Activated CD4-positive, CD25-positive, alpha-beta regulatory T cell treated with anti-CD3 and anti-CD28 coated beads, Interleukin-2, amount 50 U/mL, for 72 hours (primary cell): ENCODE measurements around the gene PREX1.

ENCODE experiments used
- DNase-seq: peaks from one replicate; pipeline ENCODE4 v3.0.0; 2021

The PREX1 gene

DNA sequence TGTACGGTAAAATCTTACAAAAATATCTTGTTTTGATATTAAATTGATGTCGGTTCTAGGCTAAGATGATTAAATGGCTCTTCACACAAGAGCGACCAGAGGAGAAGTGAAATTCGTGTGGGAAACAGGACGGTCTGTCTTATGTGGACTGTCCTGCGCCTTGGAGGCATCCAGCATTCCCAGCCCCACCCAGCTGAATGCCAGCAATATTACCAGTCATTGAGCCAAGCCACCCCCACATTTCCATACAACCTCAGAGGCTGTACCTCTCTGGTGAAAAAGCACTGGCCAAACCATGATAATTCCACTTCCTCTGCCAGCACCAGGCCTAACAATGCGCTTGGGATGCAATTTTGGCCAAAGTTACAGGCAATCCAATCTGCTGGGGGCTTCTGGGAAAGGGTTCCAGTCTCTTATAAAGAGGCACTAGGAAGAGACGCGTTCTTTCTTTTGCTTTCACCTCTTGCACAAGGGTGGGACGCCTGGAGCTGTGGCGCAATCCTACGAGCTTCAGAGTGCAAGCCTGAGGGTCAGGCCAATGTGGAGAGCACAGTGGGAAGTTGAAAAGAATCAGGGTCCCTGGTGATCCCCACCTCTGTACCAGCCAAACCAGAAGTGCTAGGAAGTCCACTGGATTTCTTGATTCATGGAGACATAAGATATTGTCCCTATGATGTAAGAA, 213.1 kb downstream of the PREX1 start:
- no peak for DNase-seq

DNA sequence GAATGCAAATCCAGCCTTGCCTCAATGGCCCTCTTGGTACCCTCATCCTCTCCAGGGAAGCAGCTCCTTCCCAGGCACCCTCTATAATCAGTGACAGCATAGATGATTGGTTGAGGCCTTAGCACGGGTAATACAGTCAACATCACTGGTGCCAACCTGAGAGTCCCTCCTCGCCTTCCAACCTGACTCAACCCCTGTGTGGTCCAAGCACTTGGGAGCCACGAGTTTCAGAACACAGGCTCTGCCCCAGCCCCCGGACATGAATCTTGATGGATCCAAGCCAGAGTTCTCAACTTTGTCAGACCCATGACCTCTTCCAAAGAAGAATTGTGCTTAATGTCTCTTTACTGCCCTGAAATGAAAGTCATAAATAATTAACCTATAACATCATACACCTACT, 213.9 kb downstream of the PREX1 start:
- DNase-seq = no peak

DNA sequence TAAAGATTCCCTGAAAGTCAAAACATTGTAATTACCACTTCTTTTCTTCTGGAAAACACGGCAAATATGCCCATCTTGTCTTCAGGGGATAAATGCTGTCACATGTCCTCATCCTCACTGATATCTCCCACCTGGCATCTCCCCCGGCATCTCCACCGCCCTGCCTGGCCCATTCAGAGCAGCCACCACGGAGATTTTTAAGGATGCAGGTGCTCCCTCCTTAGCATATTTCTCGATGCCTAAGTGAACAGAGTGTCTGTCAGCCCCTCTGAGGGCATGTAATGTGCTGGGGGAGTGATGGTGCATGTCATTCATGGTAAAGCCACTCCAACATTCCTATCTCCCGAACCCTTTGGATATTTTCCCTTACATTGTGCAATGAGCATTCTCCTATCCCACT, 215.5 kb downstream of the PREX1 start:
- DNase-seq = no peak

DNA sequence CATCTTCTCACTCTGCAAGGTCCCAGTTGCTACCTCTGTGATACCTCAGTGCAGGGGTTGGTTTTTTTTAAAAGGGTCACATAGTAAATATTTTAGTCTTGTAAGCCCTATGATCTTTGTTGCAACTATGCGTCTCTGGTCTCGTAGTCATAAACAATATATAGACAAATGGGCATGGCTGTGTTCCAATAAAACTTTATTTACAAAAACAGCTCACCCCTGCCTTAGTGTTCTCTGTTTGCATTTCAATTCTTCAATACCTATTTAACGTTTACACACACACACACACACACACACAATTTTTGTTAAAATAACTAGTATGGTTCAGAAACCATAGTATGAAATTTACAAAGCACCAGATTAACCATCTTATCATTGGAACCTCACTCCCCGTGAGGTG, 216.8 kb downstream of the PREX1 start:
- DNase-seq = no peak

DNA sequence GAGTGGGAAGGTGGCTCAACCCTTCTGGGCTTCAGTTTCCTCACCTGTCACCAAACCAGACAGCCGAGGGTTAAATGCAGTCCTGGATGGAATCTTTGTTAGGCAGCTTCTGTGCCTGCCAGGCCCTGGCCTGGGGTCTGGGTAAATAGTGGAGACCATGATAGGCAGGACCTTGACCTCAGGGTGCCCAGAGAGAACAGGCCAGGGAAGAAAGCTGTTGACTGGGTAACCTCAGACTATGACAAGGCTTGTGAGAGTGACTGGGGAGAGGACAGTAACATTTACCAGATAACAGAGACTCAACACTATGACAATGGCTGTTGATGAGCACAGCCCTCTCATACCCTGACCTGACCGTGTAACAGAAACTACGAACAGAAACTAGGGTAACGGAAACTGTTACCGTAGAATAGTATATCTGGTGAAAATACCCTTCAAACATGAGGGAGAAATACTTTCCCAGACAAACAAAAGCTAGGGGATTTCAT, 218.3 kb downstream of the PREX1 start:
- no peak for DNase-seq

DNA sequence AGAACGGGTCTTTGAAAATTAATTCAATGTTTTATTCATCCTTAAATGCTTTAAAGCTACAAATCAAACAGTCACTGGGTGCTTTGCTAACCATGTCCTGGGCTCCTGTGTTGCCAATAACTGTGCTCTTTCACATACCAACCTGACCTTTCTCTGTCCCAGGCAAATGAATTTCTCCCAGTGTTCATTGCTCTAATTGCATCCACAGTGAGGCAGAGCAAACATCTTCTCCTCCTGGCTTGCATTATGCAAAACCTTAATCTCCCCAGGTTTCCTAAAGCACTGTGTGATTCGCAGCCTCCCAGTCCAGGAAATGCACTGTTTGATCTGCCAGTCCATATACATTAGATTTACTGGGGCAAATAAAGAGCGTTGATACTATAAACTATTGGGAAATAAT, 219.0 kb downstream of the PREX1 start:
- peak; percentile 5 for DNase-seq

DNA sequence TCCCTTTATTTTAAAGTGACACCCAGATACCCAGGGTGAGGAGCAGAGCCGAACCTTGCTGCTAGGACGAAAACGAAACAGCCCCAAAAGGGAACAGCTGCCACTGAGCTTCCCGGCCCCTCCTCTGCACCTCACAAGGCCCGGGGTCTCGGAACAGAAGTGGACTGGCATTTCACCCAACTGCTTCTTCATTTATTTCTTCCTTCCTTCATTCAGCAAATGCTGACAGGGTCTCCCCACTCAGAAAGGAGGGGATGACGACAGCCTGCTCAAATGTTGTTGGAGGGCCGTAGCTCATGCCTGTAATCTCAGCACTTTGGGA, 220.3 kb downstream of the PREX1 start:
- peak; percentile 12 for DNase-seq

DNA sequence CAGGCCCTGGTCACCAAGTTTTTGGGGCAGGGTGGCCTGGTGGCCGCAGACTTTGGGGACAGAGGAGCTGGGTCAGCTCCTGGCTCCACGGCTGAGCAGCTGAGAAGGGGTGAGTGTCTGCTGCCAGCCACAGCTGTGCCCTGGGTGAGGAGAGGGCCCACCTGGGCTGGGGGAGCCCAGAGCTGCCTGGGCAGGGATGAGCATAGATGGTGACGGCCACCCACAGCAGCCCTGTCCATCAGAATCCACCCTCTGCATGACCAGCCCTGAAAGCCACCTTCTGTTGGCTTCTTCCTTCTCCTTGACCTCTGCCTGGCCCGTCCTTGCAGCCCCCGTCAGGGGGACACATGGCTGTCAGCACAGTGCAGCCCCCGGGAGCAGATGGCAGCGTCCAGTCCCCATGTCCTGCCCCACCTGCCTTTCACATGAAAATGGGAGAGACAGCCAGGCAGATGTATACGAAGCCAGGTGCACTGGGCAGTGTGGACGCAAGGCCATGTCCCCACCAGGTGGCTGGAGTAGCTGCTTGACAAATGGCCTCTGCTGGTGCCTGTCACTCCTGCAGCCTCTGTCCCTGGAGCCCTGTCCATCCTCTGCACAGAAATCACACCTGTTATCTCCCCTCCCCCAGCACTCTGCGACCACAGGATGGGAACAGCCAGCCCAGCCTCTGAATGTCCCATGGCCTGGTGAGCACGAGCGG, 220.8 kb downstream of the PREX1 start:
- DNase-seq = peak; percentile 13

DNA sequence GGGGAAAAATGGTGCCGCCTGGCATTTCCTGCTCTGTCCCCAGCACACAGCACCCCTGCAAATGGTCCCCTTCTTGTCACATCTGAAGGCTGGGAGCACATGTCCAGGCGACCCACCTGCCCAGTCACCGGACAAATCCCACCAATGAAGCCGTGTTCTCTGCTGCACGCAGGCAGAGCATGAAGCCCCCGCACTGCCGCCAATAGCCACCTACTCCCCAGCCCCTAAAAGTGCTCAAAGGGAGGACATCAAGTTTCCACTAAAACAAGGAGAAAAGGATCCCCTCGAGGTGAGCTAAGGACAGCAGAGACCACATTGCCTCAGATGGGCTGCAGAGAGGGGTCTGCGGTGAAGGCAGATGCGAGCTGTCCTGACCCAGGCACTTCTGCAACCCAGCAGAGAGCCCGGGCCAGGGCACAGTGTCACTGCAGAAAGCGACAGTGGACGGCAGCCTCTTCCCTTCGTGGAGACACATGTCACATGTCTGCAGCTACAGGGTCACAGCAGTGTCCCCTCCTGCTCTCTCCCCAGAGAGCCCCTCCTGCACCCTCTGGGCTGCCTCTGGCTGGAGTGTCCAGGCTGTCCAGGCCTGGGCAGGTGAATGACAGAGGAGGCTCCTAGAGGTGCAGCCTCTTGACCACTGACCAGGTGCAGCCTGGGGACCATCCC, 221.5 kb downstream of the PREX1 start:
- DNase-seq = peak; percentile 18

DNA sequence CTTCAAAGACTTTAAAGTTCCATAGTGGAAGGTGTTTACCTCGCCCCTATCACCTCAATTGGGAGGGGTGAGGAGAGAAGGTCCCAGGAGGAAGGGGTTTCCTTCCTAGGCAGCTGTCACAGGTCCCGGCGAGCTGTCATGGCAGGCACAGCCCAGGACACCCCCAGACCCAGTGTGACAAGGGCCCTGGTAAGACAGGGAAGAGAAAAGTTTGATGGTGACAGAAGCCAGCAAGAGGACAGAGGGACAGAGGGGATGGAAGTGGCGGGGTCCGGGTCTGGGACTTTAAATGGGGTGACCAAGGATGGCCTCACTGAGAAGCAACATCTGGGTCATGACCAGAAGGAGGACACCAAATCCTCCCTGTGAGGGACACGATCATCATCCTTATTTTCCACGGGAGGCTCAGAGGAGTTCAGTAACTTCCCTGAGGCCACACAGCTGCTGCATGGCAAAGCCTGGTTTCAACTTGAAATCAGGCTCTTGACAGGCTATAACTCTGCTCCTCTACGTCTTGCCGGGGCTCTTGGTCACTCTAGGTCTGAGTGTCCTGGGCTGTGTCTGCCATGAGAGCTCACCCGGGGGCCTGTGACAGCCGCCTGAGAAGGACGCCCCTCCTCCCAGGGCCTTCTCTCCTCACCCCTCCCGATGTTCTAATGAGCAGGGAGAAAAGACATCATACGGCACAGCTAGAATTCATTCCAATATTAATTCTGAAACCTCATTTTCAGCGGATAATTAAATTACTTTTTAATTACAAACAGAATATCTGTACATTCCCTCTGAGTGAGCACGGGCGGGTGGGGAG, 222.2 kb downstream of the PREX1 start:
- peak; percentile 4 for DNase-seq

DNA sequence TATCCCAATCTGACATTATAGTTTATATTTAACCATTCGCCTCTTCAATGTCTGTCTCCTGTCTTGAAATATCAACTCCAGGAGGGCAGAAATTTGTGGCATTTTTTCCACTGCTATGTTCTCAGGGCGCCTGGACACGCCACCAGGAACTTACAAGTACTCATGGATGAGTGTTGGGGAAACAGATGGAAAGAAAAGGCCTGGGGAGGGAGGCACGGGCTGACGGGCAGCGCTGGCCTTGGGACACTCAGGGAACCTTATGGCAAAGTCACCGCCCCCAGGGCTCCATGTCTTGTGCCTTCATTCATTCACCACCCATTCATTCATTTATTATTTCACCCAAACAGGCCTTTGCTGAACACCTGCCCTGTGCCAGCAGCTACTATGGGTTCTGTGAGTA, 222.9 kb downstream of the PREX1 start:
- DNase-seq = peak; percentile 2

DNA sequence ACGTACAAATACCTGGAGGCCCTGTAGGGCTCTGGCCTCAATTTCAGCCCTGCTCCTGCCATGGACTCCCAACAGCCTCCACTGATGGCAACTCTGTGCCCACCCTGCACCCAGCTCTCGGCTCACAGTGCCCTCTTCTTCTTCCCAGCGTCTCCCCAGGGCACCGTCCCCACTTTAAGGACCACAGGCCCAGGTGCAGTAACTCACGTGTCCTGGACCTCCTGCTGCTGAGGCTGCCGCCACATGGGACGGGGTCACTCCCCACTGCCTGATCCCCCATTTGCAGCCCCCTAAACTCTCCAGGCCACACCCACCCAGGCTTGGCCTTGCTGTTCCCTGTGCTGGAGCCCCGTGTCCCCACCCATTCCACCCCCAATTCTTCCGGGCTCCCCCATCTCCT, 223.4 kb downstream of the PREX1 start:
- DNase-seq = peak; percentile 15

DNA sequence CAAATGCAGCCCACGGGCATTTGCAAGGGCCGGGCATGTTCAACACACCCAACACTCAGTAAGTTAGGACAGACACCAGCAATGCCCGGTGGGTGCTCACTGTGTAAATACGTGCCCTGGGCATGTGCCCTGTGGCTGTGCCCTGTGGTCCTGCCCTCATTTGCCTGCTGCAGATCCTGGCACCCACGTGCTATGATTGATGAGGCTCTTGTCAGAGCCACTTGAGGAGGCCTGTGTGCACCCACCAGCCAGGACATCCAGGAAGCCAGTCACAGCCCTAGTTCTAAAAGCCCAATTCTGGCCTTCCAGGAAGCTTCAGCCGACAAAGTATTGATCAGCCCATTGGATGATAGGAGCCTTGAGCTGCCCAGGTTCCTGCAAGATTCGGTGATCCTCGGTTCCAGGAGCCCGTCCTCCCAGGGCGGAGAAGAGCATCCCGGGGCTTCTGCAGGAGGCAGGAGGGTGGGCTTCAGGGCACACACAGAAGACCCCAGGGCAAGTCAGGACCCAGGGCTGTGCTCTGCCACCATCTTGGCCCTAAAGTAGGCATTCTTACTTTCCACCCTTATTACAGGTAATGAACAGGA, 223.9 kb downstream of the PREX1 start:
- DNase-seq = no peak

DNA sequence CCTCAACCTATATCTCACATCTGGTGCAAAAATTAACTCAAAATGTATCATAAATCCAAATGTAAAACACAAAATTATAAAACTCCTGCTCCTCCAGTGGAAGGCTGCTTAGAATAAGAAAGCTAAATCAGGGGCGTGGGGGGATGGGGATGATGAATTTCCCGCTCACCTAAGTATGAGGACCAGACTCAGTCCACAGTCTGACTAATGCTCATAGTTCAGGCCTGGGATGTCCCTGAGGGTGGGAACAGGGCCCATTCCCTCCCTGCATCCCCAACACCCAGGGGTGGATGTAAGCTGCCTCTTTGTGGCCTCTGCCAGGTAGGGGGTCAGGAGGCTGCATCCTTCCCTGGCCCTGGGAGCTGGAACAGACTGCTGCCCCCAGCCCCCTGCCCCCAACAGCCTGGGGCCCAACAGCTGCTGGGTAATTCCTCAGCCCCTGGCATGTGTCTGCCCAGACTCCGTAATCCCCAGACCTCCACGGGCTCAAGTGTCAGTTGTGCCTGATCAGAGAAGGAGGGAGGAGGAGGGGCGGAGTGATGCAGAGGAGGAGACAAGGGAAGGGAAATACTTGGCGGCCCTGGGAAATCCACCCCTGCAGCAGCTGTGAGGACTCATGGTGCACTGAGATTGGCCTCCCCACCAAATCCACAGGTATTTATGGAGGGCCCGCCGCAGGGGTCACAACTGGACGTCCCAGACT, 224.5 kb downstream of the PREX1 start:
- peak; percentile 20 for DNase-seq

DNA sequence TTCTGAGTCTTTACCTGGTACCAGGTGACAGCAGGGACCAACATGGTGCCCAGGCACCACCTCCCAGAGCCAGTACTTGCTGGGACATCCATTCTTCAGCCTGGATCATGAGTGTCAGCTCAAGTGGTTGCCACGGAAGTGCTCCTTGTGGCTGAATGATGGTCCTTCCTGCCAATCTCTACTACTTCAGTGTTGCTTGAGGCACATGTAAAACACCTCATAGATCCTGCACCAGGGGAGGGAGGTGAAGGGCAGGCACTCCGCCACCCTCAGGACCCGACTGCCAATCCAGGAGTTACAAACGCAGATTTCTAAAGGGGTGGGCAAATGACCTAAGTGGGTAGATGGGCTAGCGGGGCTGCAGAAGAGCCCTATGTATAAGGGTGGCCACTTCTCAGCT, 226.0 kb downstream of the PREX1 start:
- peak; percentile 5 for DNase-seq

DNA sequence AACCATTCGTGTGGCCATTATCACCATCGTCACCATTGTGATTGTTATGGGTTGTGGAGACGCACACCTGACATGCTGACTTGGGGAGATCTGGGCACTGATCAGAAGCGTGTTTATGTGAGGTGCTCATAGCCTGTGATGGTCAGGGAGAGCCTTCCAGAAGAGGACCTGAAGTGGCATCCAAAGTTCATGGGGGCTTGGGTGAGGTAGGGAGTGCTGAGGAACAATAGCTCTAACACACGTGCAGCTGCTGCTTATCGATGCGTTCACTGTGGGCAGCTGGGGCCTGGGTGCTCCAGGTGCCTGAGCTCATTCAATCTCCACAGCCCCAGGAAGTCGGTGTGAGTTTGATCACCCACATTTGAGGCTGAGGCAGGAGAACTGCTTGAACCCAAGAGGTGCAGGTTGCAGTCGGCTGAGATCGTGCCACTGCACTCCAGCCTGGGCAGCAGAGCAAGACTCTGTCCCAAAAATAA, 227.3 kb downstream of the PREX1 start:
- DNase-seq = peak; percentile 4

DNA sequence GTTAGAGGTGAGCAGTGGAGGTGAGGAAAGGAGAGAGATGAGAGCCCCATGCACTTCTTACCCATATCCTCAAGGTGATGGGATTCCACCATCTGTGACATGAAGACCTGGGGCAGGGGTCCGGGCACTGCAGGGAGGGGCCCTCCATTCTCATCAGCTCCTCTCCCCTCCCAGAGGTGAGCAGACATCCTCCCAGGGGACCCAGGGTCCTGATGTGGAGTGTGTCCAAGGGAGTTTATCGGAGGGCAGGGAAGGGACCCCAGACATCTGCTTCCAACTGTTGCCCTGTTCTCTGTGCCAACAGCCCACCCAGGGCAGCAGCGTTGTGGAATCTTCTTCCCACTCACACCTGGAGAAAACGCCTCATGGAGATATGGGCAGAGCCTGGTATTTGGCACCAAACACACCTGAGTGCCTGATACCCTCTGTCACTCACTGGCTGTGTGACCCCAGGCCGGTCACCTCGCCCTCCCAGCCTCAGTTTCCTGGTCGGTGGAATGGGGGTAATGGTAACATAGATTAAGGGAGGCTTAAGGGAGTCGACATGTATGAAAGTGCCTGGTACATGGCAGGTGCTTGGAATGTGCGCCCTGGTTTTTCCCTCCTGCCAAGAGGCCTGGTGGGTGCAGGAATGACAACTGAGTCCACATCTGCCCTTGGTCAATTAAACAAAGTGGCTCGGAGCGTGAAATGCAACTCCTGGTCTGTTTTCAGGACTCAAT, 227.9 kb downstream of the PREX1 start:
- peak; percentile 11 for DNase-seq

DNA sequence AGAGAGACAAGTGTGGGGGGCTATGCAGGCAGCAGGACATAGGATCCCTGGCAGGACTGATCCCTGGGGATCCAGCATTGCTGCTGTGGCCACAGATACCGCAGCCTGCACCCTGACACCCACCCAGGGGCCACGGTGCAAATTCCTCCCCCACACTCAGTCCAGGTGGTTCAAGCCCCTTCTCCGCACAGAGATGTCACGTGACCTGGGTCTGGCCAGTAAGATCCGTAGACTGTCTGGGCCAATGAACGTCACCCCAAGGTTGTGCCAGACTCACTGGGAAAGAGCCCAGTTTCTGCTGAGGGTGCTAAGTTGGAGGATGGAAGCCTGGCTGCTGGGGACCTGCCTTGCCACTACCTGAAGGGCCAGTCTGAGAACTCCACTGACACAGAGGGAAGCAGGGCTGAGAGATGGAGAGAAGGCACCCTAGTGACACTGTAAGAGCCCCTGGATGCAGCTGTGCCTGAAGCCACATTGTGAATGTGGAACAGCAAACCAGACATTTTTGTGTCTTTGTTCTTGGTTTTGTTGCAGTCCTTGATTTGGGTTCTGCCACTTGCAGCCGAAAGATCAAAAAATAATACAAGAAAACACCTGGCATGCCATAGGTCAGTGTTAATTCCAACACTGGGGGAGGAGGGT, 228.6 kb downstream of the PREX1 start:
- peak; percentile 11 for DNase-seq

DNA sequence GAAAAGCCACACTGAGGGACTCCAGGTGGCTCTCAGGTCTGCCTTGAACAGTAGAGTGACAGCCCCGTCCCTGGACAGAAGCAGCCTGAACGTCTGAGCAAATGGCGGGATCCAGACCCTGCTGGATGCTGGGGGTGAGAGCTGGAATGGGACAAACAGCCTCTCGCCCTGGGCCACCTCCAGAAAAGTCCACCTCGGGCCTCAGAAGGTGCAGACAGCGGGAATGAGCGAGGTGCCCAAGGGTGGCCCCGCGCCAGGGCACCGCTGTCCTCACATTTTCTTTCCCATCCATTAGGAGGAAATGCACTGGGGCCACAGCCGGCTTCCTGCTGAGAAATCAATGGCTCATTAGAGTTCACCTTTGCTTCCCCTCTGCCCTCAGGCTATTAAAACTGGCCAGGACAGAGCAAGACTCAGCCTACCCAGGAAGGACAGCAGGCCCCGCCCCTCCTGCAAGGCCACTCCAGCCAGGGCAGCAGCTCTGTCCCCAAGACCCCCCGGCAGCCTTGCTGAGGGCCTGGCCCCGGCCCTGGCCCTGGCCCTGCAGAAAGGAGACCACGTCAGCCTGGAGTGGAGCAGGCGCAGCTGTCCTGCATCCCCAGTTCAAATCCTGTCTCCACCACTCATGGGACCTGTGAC, 229.4 kb downstream of the PREX1 start:
- peak; percentile 20 for DNase-seq
